SK-N-SH (cell line): Measurements from ENCODE around the gene NAP1L5. TPM values are rescaled to one million over a fixed set of nuclear protein-coding genes. Genes with fewer than 3 reads are reported as not detected.
A peak's percentile ranks its signal among the peaks of the same experiment; 100 is the strongest.

ENCODE experiments used
- CTCF ChIA-PET: fragments of 300-600, 350-600 bp; formaldehyde crosslinking; extraction: SDS; loops from one replicate; lab custom pipeline; 2021; lab: Yijun Ruan, JAX
- POLR2A ChIA-PET: fragments of 350-600 bp; sonication (Branson Sonifier 250); formaldehyde crosslinking; extraction: SDS; loops from one replicate; lab custom pipeline; 2020; ENCODE audit warnings: antibody characterized with exemption, inconsistent platforms; lab: Yijun Ruan, JAX
- DNase-seq: peaks from one replicate; pipeline ENCODE4 v3.0.0; 2012
- H2AFZ ChIP-seq: fragments of 200-600 bp; sonication (generic); 2 replicates; pipeline ENCODE4 v1.8.1; 2016; ENCODE audit warnings: antibody characterized with exemption, mild to moderate bottlenecking, low read depth
- H3F3A ChIP-seq: fragments of 200-600 bp; sonication (generic); replicated peaks from 2 replicates; pipeline ENCODE3; 2016; ENCODE audit warnings: antibody characterized with exemption, mild to moderate bottlenecking; ENCODE audit not compliant: insufficient read depth
- H3K27ac ChIP-seq, 2 experiments: fragments of 200-500 bp in 1 of 2; fragments of 200-600 bp in 1 of 2; sonication (Bioruptor generic) in 1 of 2; sonication (generic), shearing (Covaris generic) in 1 of 2; 2 replicates each; pipeline versions ENCODE4 v1.5.1 to v1.6.1; 2014 to 2016; ENCODE audit warnings: low read depth in 2 of 2, inconsistent platforms in 1 of 2, low read length in 1 of 2, mild to moderate bottlenecking in 1 of 2, mixed read lengths in 1 of 2
- H3K27me3 ChIP-seq: fragments of 200-600 bp; sonication (generic), shearing (Covaris generic); 2 replicates; pipeline ENCODE4 v1.6.1; 2016; ENCODE audit warnings: mixed run types; ENCODE audit not compliant: insufficient read depth
- H3K36me3 ChIP-seq, 2 experiments: fragments of 200-500 bp in 1 of 2; fragments of 200-600 bp in 1 of 2; sonication (Bioruptor generic) in 1 of 2; sonication (generic) in 1 of 2; replicated peaks in 1 of 2; 2 replicates each; pipeline versions ENCODE3 to v1.5.1; 2014 to 2016; ENCODE audit warnings: low read length in 1 of 2, mild to moderate bottlenecking in 1 of 2; ENCODE audit not compliant: insufficient read depth in 2 of 2, control insufficient read depth in 1 of 2
- H3K4me1 ChIP-seq, 2 experiments: fragments of 200-500 bp in 1 of 2; fragments of 200-600 bp in 1 of 2; sonication (Bioruptor generic) in 1 of 2; sonication (generic), shearing (Covaris generic) in 1 of 2; 2 replicates each; pipeline versions ENCODE4 v1.5.1 to v1.6.1; 2014 to 2016; ENCODE audit warnings: low read depth in 1 of 2, low read length in 1 of 2, mixed run types in 1 of 2; ENCODE audit not compliant: insufficient read depth in 2 of 2, control insufficient read depth in 1 of 2
- H3K4me2 ChIP-seq: fragments of 200-600 bp; sonication (generic), shearing (Covaris generic); 2 replicates; pipeline ENCODE4 v1.6.1; 2017; ENCODE audit warnings: mixed run types
- H3K4me3 ChIP-seq, 2 experiments: fragments of 200-500 bp in 1 of 2; fragments of 200-600 bp in 1 of 2; sonication (Bioruptor generic) in 1 of 2; sonication (generic), shearing (Covaris generic) in 1 of 2; 2 replicates each; pipeline versions ENCODE4 v1.5.1 to v1.8.1; 2014 to 2016; ENCODE audit warnings: low read depth in 2 of 2, inconsistent platforms in 1 of 2, low read length in 1 of 2, mild to moderate bottlenecking in 1 of 2, mixed read lengths in 1 of 2, moderate library complexity in 1 of 2
- H3K79me2 ChIP-seq: fragments of 200-600 bp; sonication (generic); 2 replicates; pipeline ENCODE4 v1.8.1; 2017; ENCODE audit warnings: mild to moderate bottlenecking; ENCODE audit not compliant: insufficient read depth
- H3K9ac ChIP-seq: fragments of 200-600 bp; sonication (generic); 2 replicates; pipeline ENCODE4 v1.6.1; 2017; ENCODE audit warnings: mixed run types
- H3K9me2 ChIP-seq: fragments of 200-600 bp; sonication (generic); 2 replicates; pipeline ENCODE4 v1.6.1; 2017; ENCODE audit warnings: mixed run types
- H3K9me3 ChIP-seq: fragments of 200-600 bp; sonication (generic); 2 replicates; pipeline ENCODE4 v1.6.1; 2017; ENCODE audit warnings: mixed run types, mild to moderate bottlenecking, moderate library complexity
- H4K20me1 ChIP-seq: fragments of 200-600 bp; sonication (generic); 2 replicates; pipeline ENCODE4 v1.6.1; 2017; ENCODE audit warnings: mild to moderate bottlenecking, mixed run types; ENCODE audit not compliant: insufficient read depth
- FOXJ3 ChIP-seq: sonication (generic); formaldehyde crosslinking; IDR thresholded peaks from 2 replicates; pipeline ENCODE4 v1.5.1; 2020; ENCODE audit warnings: mild to moderate bottlenecking, missing genetic modification reagents
- FOXM1 ChIP-seq: IDR thresholded peaks from 2 replicates; pipeline ENCODE4 v1.4.0; 2012; ENCODE audit warnings: low read depth, mild to moderate bottlenecking
- GATA2 ChIP-seq: sonication (generic); formaldehyde crosslinking; IDR thresholded peaks from 2 replicates; pipeline ENCODE4 v1.5.0; 2020; ENCODE audit warnings: mild to moderate bottlenecking, missing genetic modification reagents
- MEF2A ChIP-seq: IDR thresholded peaks from 2 replicates; pipeline ENCODE4 v1.4.0; 2012; ENCODE audit warnings: low read depth, borderline replicate concordance
- NFIC ChIP-seq: IDR thresholded peaks from 2 replicates; pipeline ENCODE4 v1.4.0; 2012; ENCODE audit warnings: borderline replicate concordance
- POLR2AphosphoS5 ChIP-seq: IDR thresholded peaks from 2 replicates; pipeline ENCODE4 v1.6.1; 2012; ENCODE audit warnings: low read depth, low read length
- RCOR1 ChIP-seq: fragments of 150-350 bp; IDR thresholded peaks from 2 replicates; pipeline ENCODE4 v1.6.1; 2017; ENCODE audit warnings: antibody characterized with exemption, low read length
- RFX5 ChIP-seq: IDR thresholded peaks from 2 replicates; pipeline ENCODE4 v1.6.1; 2012; ENCODE audit warnings: mild to moderate bottlenecking, improper control_type of control experiment, low read length
- RXRA ChIP-seq: IDR thresholded peaks from 2 replicates; pipeline ENCODE4 v1.4.0; 2012; ENCODE audit warnings: low read depth, mild to moderate bottlenecking, borderline replicate concordance
- WGBS: methylation state at CpG from one replicate; pipeline ENCODE4 v1.1.6; 2017; ENCODE audit warnings: low lambda C conversion rate; 5-methylcytosine and 5-hydroxymethylcytosine counted together
- polyA plus RNA-seq, 3 experiments: library from polyadenylated mRNA; depleted of rRNA; stranded (reverse); fragments of >200 nt; gene quantifications; 2 replicates each; pipeline ENCODE4 v1.2.3, GENCODE V29; 2012
- TF ChIP-seq, protein P1 (sequence below): fragments of 200-600 bp; sonication (generic); IDR thresholded peaks from 2 replicates; pipeline ENCODE4 v1.6.1; 2017; ENCODE audit warnings: antibody characterized with exemption, mild to moderate bottlenecking, moderate library complexity
- TF ChIP-seq, protein P2 (sequence below): IDR thresholded peaks from 2 replicates; pipeline ENCODE4 v1.4.0; 2012; ENCODE audit warnings: low read depth, borderline replicate concordance
- TF ChIP-seq, protein P3 (sequence below): IDR thresholded peaks from 2 replicates; pipeline ENCODE4 v1.6.1; 2012; ENCODE audit warnings: mild to moderate bottlenecking, low read depth, low read length, moderate library complexity
- TF ChIP-seq, protein P4 (sequence below): IDR thresholded peaks from 2 replicates; pipeline ENCODE4 v1.4.0; 2012; ENCODE audit warnings: low read depth

NAP1L5 gene
- polyA plus RNA-seq, 1 of the 3 experiments (the other 2 are of a cell fraction): 7.5 TPM

DNA sequence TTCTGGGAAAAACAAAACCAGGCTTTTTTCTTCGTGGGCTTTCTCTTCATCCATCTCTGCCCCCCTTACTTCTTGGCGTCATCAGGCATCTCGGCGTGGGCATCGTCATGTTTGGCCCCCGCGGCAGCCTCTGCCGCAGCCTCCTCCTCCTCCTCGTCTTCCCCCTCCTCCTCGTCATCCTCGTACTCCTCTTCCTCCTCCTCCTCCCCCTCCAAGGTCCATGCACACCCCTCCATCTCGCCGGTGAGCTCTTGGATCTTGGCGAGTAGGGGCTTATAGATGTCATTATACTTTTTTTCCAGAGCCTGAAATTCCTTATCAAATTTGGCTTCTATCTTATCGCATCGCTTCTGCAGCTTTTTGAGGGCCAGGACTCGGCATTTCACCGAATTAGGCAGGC is 488 bp downstream of the NAP1L5 start:
- Histone ChIP-seq H4K20me1 (no peaks in the 10 kb centered on the region), H3F3A (peaks cover 3% of the 10 kb centered on the region)
- TF ChIP-seq FOXJ3 (no peak), GATA2 (CRISPR knock-in tag) (peak; percentile 45; the same call in 1 of the 2 replicates)
- TF ChIP-seq, all 33 proteins: peak for 1
- 49% methylated on average over 18 of the region's 18 CpGs for WGBS
- Histone ChIP-seq H3K4me1 (peaks cover 0 to 8% of the 10 kb centered on the region in 2 experiments; a peak in 2 of 4 replicates), H3K9me2 (no peaks in the 10 kb centered on the region), H3K27ac (peak overlapping the region; percentile 18 to 55; a peak in 3 of 4 replicates), H2AFZ (peak overlapping the region; percentile 41; the same call in 1 of the 2 replicates), H3K4me2 (peak overlapping the region; percentile 51), H3K4me3 (peak overlapping the region; percentile 63 to 71), H3K9ac (peak overlapping the region; percentile 53; the same call in 1 of the 2 replicates), H3K36me3 (peaks cover 0 to 5% of the 10 kb centered on the region in 2 experiments), H3K79me2 (no peaks in the 10 kb centered on the region), H3K9me3 (no peaks in the 10 kb centered on the region), H3K27me3 (no peaks in the 10 kb centered on the region)
- CTCF ChIA-PET: interaction anchor here (2.5 to 3.8 kb wide), 2 partner anchors 10 to 327 kb away, joined by 8 to 19 read pairs; no protein-coding TSS in a partner anchor
- peak; percentile 26 for DNase-seq
- POLR2A ChIA-PET: no interaction called here

DNA sequence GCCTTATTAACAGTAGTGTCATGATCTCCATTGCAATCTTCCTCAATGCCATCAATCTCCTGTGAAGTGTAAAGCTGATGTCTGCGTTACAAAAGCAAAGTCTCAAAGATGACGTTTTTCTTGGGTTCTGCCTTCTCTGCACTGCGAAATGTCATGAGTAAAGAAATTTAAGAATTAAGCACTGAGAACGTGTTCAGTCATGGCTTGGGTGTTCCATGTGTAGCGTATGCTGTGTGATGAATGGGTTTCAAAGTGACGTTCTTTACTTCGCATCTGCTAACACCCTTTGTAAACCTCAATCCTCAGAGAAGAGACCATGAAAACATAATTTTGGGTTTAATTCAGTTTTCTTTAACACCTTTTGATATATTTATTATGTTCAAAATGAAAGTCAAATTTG is 999 bp downstream of the NAP1L5 start:
- Histone ChIP-seq H3K4me3 (peak overlapping the region; percentile 63 to 71), H3K27ac (no peak overlapping the region), H3K4me2 (peak overlapping the region; percentile 51), H3K9me2 (no peaks in the 10 kb centered on the region), H2AFZ (no peak overlapping the region), H3K9me3 (no peaks in the 10 kb centered on the region), H3K79me2 (no peaks in the 10 kb centered on the region), H3K4me1 (peaks cover 0 to 8% of the 10 kb centered on the region in 2 experiments; a peak in 2 of 4 replicates), H3K9ac (peak overlapping the region; percentile 53; the same call in 1 of the 2 replicates), H4K20me1 (no peaks in the 10 kb centered on the region), H3F3A (peaks cover 3% of the 10 kb centered on the region), H3K27me3 (no peaks in the 10 kb centered on the region)
- POLR2A ChIA-PET: no interaction called here
- WGBS: 83% methylated on average over 7 of the region's 7 CpGs
- CTCF ChIA-PET: interaction anchor here (1.4 to 3.8 kb wide), 3 partner anchors 10 to 327 kb away, joined by 4 to 19 read pairs (median 8); no protein-coding TSS in a partner anchor
- TF ChIP-seq, protein P1, sequence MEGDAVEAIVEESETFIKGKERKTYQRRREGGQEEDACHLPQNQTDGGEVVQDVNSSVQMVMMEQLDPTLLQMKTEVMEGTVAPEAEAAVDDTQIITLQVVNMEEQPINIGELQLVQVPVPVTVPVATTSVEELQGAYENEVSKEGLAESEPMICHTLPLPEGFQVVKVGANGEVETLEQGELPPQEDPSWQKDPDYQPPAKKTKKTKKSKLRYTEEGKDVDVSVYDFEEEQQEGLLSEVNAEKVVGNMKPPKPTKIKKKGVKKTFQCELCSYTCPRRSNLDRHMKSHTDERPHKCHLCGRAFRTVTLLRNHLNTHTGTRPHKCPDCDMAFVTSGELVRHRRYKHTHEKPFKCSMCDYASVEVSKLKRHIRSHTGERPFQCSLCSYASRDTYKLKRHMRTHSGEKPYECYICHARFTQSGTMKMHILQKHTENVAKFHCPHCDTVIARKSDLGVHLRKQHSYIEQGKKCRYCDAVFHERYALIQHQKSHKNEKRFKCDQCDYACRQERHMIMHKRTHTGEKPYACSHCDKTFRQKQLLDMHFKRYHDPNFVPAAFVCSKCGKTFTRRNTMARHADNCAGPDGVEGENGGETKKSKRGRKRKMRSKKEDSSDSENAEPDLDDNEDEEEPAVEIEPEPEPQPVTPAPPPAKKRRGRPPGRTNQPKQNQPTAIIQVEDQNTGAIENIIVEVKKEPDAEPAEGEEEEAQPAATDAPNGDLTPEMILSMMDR: no peak
- TF ChIP-seq RFX5 (no peak), MEF2A (no peak), RXRA (no peak), RCOR1 (no peak), FOXM1 (no peak), POLR2AphosphoS5 (no peak), NFIC (no peak)
- TF ChIP-seq, protein P2, sequence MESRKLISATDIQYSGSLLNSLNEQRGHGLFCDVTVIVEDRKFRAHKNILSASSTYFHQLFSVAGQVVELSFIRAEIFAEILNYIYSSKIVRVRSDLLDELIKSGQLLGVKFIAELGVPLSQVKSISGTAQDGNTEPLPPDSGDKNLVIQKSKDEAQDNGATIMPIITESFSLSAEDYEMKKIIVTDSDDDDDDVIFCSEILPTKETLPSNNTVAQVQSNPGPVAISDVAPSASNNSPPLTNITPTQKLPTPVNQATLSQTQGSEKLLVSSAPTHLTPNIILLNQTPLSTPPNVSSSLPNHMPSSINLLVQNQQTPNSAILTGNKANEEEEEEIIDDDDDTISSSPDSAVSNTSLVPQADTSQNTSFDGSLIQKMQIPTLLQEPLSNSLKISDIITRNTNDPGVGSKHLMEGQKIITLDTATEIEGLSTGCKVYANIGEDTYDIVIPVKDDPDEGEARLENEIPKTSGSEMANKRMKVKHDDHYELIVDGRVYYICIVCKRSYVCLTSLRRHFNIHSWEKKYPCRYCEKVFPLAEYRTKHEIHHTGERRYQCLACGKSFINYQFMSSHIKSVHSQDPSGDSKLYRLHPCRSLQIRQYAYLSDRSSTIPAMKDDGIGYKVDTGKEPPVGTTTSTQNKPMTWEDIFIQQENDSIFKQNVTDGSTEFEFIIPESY: no peak
- TF ChIP-seq, protein P3, sequence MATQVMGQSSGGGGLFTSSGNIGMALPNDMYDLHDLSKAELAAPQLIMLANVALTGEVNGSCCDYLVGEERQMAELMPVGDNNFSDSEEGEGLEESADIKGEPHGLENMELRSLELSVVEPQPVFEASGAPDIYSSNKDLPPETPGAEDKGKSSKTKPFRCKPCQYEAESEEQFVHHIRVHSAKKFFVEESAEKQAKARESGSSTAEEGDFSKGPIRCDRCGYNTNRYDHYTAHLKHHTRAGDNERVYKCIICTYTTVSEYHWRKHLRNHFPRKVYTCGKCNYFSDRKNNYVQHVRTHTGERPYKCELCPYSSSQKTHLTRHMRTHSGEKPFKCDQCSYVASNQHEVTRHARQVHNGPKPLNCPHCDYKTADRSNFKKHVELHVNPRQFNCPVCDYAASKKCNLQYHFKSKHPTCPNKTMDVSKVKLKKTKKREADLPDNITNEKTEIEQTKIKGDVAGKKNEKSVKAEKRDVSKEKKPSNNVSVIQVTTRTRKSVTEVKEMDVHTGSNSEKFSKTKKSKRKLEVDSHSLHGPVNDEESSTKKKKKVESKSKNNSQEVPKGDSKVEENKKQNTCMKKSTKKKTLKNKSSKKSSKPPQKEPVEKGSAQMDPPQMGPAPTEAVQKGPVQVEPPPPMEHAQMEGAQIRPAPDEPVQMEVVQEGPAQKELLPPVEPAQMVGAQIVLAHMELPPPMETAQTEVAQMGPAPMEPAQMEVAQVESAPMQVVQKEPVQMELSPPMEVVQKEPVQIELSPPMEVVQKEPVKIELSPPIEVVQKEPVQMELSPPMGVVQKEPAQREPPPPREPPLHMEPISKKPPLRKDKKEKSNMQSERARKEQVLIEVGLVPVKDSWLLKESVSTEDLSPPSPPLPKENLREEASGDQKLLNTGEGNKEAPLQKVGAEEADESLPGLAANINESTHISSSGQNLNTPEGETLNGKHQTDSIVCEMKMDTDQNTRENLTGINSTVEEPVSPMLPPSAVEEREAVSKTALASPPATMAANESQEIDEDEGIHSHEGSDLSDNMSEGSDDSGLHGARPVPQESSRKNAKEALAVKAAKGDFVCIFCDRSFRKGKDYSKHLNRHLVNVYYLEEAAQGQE: no peak
- TF ChIP-seq, protein P4, sequence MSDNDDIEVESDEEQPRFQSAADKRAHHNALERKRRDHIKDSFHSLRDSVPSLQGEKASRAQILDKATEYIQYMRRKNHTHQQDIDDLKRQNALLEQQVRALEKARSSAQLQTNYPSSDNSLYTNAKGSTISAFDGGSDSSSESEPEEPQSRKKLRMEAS: no peak
- TF ChIP-seq, all 33 proteins: peak for 0
- no peak for DNase-seq
- peaks cover 0 to 5% of the 10 kb centered on the region in 2 experiments for H3K36me3 ChIP-seq
